ENCODE data around the gene LRRC27.
"Not testable (repeated sequence)": the region's sequence is repeated elsewhere in the genome, so short reads cannot be mapped to it uniquely, and the experiment has no call there.

Gene LRRC27

DNA sequence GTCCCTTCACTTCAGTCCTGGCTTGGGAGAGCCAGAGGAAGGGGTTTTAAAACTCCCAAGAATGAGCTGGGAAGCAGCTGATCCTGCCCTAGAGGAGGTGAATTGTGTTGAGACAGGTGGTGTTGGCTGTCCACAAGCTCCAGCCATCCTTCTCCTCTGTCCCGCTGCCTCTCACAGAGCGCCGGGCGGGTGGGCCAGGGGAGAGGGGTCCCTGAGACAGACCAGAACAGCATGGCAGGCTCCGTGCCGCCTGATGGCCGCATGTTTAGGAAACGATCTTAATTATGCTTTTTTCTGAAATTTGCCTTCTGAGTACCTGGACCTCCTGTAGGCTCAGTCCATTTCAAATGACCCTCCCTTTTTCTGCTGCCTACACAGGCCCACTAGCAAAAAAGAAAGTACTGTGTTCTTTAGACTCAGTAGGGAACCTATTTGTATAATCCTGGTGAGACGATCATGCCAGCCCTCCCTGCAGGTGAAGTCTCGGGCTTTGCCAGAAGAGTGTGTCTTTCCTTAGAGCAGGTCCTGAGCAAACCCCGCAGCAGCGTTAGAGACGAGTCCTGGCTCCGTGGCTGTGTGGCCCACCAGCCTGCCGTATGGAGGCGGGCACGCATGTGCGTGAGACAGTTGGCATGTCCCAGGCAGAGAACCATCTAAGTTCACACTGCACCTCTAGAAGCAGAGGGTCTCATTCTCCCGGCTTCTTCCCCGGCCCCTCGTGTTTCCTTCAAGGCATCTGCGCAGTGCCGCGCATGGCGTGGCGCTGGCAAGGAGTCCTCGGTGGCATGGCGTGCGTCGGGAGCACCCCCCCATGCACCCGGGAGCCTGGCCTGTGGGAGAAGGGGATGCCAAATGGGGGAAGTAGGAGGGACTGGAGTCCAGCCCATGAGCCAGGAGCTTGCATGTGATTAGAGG is 38.7 kb downstream of the LRRC27 start:
- no peak overlapping the region for H3K9ac ChIP-seq (ENCODE audit: low read depth, low read length)
- H3K9me3 ChIP-seq (ENCODE audit: control insufficient read depth, insufficient read depth, low read length), result no peaks in the 10 kb centered on the region
- 0 out of 2 replicates have a peak, but pooled peaks cover 6% of the 10 kb centered on the region for H3K4me1 ChIP-seq (ENCODE audit: insufficient read depth, low read length)
- H3K36me3 ChIP-seq (ENCODE audit: insufficient read depth, low read length), result no peaks in the 10 kb centered on the region

DNA sequence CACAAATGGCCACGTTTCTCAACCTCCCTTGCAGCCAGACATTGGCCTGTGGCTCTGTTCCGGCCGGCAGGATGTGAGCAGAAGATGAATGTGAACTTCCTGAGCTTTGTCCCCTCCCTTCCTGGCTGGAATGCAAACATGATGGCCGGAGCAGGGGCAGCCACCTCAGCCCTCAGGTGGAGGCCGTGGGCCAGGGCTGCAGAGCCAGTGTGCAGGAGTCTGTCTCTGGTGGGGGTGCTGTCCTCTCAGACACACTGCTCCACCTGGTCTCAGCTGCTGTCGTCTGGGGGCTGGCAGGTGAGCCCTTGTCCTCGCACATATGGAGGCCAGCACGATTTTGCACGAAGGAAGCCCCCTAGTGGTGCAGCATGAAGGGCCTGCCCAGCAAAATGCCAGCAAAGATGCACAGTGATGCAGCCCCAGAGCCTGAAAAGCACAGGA is 39.7 kb downstream of the LRRC27 start:
- no peak overlapping the region for H3K9ac ChIP-seq (ENCODE audit: low read depth, low read length)

DNA sequence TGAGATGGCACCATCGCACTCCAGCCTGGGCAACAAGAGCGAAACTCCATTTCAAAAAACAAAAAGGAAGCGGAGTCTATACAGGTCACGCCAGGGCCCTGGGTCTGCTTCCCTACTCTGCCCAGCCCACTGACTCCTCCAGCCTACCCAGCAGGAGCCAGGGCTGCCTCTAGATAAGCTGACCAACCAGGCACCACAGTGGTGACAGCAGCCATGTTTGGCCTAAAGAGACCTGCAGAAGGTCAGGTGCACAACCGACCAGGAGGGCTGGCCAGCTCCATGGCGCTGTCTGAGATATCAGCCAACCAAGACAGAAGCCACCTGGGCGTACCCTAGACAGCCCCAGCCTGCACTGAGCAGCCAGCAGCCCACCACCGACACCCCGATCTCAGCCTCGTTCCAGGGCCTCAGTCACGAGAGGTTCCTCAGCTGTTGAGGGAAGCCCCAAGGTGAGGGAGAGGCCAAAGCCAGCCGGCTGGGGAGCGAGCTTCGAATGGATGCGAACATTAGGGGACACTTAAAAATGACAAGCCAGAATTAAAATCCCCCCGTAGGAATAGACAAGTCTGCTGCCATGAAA is 40.6 kb downstream of the LRRC27 start:
- H3K9ac ChIP-seq (ENCODE audit: low read depth, low read length), result no peak overlapping the region
- H3K9me3 ChIP-seq (ENCODE audit: control insufficient read depth, insufficient read depth, low read length), result no peaks in the 10 kb centered on the region
- H3K4me1 ChIP-seq (ENCODE audit: insufficient read depth, low read length), result 0 out of 2 replicates have a peak, but pooled peaks cover 6% of the 10 kb centered on the region
- no peaks in the 10 kb centered on the region for H3K36me3 ChIP-seq (ENCODE audit: insufficient read depth, low read length)

More for the DNA sequence above, 39.7 kb downstream of the LRRC27 start:
- 0 out of 2 replicates have a peak, but pooled peaks cover 6% of the 10 kb centered on the region for H3K4me1 ChIP-seq (ENCODE audit: insufficient read depth, low read length)
- H3K36me3 ChIP-seq (ENCODE audit: insufficient read depth, low read length), result no peaks in the 10 kb centered on the region
- no peaks in the 10 kb centered on the region for H3K9me3 ChIP-seq (ENCODE audit: control insufficient read depth, insufficient read depth, low read length)

DNA sequence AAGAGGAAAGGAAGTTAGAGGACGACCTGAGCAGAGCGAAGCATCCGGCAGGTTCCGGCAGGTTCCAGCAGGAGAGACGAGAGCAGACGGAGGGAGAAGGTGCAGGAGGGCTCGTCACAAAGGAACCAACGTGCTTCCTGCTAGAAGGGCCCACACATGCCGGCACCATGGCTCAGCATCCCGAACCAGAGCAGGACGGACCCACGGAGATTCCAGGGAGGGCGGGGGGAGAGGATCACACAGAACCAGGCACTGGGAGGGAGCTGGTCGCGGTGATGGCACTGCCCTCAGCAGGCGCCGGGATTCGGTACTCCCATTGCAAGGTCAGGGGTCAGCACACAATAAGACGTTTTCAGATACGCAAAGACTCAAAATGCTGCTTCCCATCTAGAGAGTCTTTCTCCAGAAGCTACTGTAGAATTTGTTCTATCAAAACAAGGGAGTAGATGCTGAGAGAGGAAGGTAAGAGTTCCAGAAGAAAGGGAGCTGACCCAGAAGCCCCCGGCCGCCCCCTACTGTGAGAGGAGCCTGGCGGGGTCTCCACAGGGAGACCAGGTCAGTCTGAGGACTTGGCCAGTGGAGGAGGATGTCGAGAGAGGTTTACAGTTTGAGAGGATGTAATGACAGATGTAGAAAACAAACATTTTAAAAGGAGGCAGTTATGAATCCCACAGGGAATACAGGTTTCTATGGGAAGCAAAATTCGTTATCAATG is 41.4 kb downstream of the LRRC27 start:
- H3K9me3 ChIP-seq (ENCODE audit: control insufficient read depth, insufficient read depth, low read length), result no peaks in the 10 kb centered on the region
- 0 out of 2 replicates have a peak, but pooled peaks cover 6% of the 10 kb centered on the region for H3K4me1 ChIP-seq (ENCODE audit: insufficient read depth, low read length)
- H3K36me3 ChIP-seq (ENCODE audit: insufficient read depth, low read length), result no peaks in the 10 kb centered on the region
- no peak overlapping the region for H3K9ac ChIP-seq (ENCODE audit: low read depth, low read length)

DNA sequence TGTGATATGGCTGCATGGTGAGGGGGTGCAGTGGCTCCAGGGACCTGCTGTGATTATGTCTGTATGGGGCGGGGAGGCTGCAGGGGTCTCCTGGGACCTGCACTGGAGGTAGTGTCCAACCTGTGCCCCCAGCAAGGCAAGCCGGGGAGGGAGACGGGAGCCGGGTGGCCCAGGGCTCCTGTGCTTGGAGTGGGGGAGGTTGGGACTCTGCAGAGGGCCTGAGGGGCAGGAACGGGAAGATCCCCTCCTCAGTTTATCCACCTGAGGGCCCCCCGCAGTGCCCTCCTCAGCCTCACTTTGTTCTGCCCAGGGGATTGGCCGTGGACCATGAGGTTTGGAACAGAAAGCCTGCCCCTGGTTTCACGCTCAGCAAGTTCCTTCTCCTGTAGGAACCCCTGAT is 42.2 kb downstream of the LRRC27 start:
- Histone ChIP-seq H3K9me3 (ENCODE audit: control insufficient read depth, insufficient read depth, low read length) (no peaks in the 10 kb centered on the region), H3K4me1 (ENCODE audit: insufficient read depth, low read length) (0 out of 2 replicates have a peak, but pooled peaks cover 6% of the 10 kb centered on the region), H3K36me3 (ENCODE audit: insufficient read depth, low read length) (no peaks in the 10 kb centered on the region), H3K9ac (ENCODE audit: low read depth, low read length) (no peak overlapping the region)

DNA sequence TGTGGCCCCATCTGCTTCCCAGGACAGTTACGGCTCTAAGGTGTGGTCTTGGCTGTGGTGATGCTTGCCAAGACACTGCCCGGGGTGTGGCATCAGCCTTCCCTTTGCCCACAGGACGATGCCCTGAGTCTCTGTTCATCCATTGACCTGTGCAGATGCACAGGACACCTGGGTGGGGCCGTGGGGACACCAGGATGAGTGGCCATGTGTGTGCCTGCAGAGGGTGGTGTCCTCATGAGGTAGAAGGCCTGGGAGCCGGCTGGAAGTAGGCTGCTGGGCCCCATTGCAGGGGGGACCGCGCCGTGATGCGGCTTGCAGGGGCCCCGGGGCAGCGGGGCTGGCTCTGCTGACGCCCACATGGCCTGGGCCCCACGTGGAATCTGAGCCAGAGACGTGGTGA is 42.6 kb downstream of the LRRC27 start:
- Histone ChIP-seq H3K36me3 (ENCODE audit: insufficient read depth, low read length) (no peaks in the 10 kb centered on the region), H3K4me1 (ENCODE audit: insufficient read depth, low read length) (0 out of 2 replicates have a peak, but pooled peaks cover 6% of the 10 kb centered on the region), H3K9ac (ENCODE audit: low read depth, low read length) (no peak overlapping the region), H3K9me3 (ENCODE audit: control insufficient read depth, insufficient read depth, low read length) (no peaks in the 10 kb centered on the region)

DNA sequence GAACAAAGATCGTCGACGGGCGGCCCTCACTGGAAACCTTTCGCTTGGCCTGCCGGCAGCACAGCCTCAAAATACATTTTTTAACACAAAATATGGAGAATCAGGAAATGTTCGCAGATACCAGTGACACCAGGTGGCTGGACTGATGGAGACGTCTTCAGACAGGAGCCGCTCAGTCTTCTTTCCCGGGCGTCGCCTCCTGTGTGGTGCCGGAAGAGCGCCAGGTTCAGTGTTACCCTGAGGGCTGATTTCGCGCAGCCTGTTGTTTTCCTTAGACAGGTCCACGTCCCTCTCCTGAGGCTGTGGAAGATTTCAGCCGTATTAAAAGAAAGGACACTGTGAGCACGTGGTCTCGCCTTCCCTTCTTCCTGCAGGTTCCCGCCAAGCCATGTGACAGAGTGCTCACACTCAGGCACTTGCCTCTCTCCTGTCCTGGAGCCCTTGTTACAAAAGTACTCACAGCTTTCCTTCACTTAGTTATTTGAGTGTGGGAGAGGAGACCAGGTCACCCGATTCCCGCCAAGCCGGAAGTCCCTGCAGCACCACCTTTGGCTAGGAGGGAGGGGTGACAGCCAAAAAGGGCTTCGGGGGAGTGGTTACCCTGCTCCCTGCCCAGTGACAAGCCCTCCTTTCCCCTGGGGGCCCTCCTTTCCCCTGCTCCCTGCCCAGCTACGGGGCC is 43.3 kb downstream of the LRRC27 start:
- 0 out of 2 replicates have a peak, but pooled peaks cover 6% of the 10 kb centered on the region for H3K4me1 ChIP-seq (ENCODE audit: insufficient read depth, low read length)
- H3K9me3 ChIP-seq (ENCODE audit: control insufficient read depth, insufficient read depth, low read length), result no peaks in the 10 kb centered on the region
- H3K36me3 ChIP-seq (ENCODE audit: insufficient read depth, low read length), result no peaks in the 10 kb centered on the region
- no peak overlapping the region for H3K9ac ChIP-seq (ENCODE audit: low read depth, low read length)

DNA sequence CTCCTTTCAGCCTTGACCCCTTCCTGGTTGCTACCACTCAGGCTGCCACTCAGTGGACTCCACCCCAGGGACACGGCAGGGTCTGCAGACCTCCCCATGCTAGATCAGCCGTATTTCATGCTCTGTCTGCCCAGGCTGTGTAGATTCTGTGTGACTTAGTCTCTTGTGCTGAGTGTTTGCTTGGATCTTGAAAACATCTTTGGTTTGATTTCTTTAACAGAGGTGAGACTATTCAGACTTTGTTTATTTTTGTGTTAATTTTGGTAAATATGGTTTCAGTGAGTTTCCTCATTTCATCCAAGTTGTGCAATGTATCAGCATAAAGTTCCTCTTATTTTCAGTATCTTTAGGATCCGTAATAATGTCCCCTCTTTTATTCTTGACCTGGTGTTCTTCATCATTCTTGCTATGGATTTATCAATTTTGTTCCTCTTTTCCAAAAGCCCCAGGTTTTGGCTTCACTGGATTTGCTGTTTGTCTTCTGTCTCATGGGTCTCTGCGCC is 43.9 kb downstream of the LRRC27 start:
- 0 out of 2 replicates have a peak, but pooled peaks cover 6% of the 10 kb centered on the region for H3K4me1 ChIP-seq (ENCODE audit: insufficient read depth, low read length)
- no peak overlapping the region for H3K9ac ChIP-seq (ENCODE audit: low read depth, low read length)
- H3K36me3 ChIP-seq (ENCODE audit: insufficient read depth, low read length), result no peaks in the 10 kb centered on the region

DNA sequence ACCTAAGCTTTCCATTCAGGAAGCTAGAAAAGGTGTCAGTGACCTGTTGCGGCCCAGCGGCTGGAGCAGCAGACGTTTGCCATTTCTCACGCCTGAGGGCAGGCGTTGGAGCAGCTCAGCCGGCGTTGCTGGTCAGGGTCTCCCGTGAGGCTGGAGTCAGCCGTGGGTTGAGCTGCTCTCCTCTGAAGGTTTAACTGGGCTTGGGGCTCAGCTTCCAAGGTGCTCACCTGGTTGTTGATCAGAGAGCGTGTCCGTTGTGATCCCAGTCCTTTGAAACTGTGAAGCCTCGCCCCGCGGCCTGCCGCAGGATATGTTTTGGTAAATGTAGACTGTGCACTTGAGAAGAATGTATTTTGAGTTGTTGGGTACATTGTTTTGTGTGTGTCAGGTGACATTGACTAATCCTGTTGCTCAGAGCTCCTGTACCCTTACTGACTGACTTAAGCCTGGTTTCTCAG is 44.4 kb downstream of the LRRC27 start:
- no peaks in the 10 kb centered on the region for H3K36me3 ChIP-seq (ENCODE audit: insufficient read depth, low read length)
- no peaks in the 10 kb centered on the region for H3K9me3 ChIP-seq (ENCODE audit: control insufficient read depth, insufficient read depth, low read length)
- H3K9ac ChIP-seq (ENCODE audit: low read depth, low read length), result no peak overlapping the region
- 0 out of 2 replicates have a peak, but pooled peaks cover 6% of the 10 kb centered on the region for H3K4me1 ChIP-seq (ENCODE audit: insufficient read depth, low read length)

More for the DNA sequence above, 43.9 kb downstream of the LRRC27 start:
- no peaks in the 10 kb centered on the region for H3K9me3 ChIP-seq (ENCODE audit: control insufficient read depth, insufficient read depth, low read length)

DNA sequence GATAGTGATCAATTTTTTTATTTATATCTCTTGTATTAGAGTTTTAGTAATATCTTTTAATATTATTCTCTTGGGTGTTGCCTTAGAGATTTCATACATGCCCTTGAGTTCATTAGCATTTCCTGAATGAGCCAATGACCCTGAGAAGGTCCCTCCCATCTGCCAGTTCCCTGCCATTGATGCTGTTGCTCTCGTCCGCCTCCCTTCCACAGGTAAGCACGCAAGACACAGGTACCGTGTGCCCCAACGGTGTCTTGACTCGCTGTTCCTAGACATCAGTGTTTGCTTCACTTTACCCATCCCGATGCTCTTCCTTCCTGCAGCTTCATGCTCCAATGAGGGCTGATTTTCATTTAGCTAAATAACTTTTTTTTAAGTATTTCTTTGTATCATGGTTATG is 45.3 kb downstream of the LRRC27 start:
- no peaks in the 10 kb centered on the region for H3K36me3 ChIP-seq (ENCODE audit: insufficient read depth, low read length)
- no peak overlapping the region for H3K9ac ChIP-seq (ENCODE audit: low read depth, low read length)
- 0 out of 2 replicates have a peak, but pooled peaks cover 6% of the 10 kb centered on the region for H3K4me1 ChIP-seq (ENCODE audit: insufficient read depth, low read length)
- no peaks in the 10 kb centered on the region for H3K9me3 ChIP-seq (ENCODE audit: control insufficient read depth, insufficient read depth, low read length)

DNA sequence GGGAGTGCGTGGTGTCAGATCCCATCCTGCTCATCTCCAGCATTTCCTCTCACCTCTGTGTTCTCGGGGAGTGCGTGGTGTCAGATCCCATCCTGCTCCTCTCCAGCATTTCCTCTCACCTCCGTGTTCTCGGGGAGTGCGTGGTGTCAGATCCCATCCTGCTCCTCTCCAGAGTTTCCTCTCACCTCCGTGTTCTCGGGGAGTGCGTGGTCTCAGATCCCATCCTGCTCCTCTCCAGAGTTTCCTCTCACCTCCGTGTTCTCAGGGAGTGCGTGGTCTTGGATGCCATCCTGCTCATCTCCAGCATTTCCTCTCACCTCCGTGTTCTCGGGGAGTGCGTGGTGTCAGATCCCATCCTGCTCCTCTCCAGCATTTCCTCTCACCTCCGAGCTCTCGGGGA is 47.0 kb downstream of the LRRC27 start:
- not testable (repeated sequence) for H3K36me3 ChIP-seq (ENCODE audit: insufficient read depth, low read length); H3K9ac ChIP-seq (ENCODE audit: low read depth, low read length); H3K4me1 ChIP-seq (ENCODE audit: insufficient read depth, low read length); H3K9me3 ChIP-seq (ENCODE audit: control insufficient read depth, insufficient read depth, low read length)

DNA sequence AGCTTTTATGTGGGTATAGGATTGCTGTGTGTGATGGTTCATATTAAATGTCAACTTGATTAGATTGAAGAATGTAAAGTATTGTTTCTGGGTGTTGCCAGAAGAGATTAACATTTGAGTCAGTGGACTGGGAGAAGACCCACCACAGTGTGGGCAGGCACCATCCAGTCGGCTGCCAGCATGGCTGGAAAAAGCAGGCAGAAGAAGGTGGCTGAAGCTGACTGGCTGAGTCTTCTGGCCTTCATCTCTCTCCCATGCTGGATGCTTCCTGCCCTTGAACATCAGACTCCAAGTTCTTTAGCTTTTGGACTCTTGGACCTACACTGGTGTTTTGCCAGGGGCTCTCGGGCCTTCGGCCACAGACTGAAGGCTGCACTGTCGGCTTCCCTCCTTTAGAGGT is 49.0 kb downstream of the LRRC27 start:
- not testable (repeated sequence) for H3K4me1 ChIP-seq (ENCODE audit: insufficient read depth, low read length); H3K9ac ChIP-seq (ENCODE audit: low read depth, low read length); H3K9me3 ChIP-seq (ENCODE audit: control insufficient read depth, insufficient read depth, low read length); H3K36me3 ChIP-seq (ENCODE audit: insufficient read depth, low read length)

DNA sequence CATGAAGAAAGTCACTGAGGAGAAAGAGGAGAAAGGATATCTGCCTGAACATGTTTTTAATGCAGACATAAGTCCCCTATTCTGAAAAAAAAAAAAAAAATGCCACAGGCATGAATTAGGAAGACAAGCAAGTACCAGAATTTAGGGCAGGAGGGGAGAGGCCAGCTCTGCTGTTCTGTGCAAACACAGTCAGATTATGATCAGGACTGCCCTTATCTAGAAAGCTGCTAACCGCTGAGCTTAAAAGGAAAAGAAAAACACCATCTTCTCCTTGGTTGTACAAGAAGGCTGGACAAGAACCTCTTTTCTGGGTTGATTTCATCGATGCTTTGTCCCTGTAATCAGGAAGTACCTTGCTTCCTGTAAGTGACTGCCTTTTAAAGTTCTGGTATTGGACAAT is 49.7 kb downstream of the LRRC27 start:
- Histone ChIP-seq H3K9me3 (ENCODE audit: control insufficient read depth, insufficient read depth, low read length) (no peaks in the 10 kb centered on the region), H3K4me1 (ENCODE audit: insufficient read depth, low read length) (no peaks in the 10 kb centered on the region), H3K9ac (ENCODE audit: low read depth, low read length) (no peak overlapping the region), H3K36me3 (ENCODE audit: insufficient read depth, low read length) (no peaks in the 10 kb centered on the region)
